Astrocyte of the cerebellum (primary cell): ENCODE data around the gene KRT28.

ENCODE experiments used
- DNase-seq: peaks from one replicate; pipeline ENCODE4 v3.0.0-alpha.2; 2011; ENCODE audit warnings: low read depth
- H3K4me3 ChIP-seq: 2 replicates; pipeline ENCODE4 v1.5.1; 2011; ENCODE audit warnings: mild to moderate bottlenecking, low read depth, low read length, moderate library complexity
- in situ Hi-C: cut with HindIII; loops from 2 replicates; pipeline ENCODE4 v1.10.0; 2017; ENCODE audit warnings: low sequenced_read_pairs
- TF ChIP-seq, protein P1 (sequence below): IDR thresholded peaks from 2 replicates; pipeline ENCODE4 v1.5.1; 2012; ENCODE audit warnings: low read length, low read depth, moderate library complexity, mild to moderate bottlenecking; ENCODE audit errors: missing control alignments

Gene KRT28

GRCh38 chr17:40813804-40814203 is 14.0 kb upstream of the KRT28 start:
- H3K4me3 ChIP-seq, result no peak overlapping the region
- TF ChIP-seq, protein P1, sequence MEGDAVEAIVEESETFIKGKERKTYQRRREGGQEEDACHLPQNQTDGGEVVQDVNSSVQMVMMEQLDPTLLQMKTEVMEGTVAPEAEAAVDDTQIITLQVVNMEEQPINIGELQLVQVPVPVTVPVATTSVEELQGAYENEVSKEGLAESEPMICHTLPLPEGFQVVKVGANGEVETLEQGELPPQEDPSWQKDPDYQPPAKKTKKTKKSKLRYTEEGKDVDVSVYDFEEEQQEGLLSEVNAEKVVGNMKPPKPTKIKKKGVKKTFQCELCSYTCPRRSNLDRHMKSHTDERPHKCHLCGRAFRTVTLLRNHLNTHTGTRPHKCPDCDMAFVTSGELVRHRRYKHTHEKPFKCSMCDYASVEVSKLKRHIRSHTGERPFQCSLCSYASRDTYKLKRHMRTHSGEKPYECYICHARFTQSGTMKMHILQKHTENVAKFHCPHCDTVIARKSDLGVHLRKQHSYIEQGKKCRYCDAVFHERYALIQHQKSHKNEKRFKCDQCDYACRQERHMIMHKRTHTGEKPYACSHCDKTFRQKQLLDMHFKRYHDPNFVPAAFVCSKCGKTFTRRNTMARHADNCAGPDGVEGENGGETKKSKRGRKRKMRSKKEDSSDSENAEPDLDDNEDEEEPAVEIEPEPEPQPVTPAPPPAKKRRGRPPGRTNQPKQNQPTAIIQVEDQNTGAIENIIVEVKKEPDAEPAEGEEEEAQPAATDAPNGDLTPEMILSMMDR, result no peak
- DNase-seq, result no peak
- in situ Hi-C loops, result no loop called here

- H3K4me3 ChIP-seq, result no peak overlapping the region
- in situ Hi-C loops, result no loop called here
- DNase-seq, result no peak
- TF ChIP-seq, protein P1, result no peak
Observed at GRCh38 chr17:40812639-40813038, 12.9 kb upstream of the KRT28 start.

DNA sequence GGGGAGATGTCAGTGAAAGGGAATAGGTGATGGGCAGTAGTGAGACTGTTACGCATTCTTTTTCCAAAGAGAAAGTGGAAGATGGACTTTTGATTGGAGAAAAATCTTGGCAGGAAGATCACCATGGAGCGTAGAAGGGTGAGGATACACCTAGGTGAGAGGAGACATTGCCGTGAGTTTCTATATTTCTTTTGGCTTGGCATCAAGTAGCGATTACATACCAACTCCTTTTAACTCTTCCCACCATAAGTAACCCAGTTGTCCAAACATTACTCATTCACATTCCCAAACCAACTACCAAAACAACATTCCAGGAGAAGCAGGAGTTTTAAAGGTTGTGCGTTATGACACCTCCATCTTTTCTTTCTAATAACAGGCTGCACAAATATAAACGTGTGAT is 10.7 kb upstream of the KRT28 start:
- in situ Hi-C loops, result no loop called here
- no peak for DNase-seq
- TF ChIP-seq, protein P1, result no peak
- H3K4me3 ChIP-seq, result no peak overlapping the region

DNA sequence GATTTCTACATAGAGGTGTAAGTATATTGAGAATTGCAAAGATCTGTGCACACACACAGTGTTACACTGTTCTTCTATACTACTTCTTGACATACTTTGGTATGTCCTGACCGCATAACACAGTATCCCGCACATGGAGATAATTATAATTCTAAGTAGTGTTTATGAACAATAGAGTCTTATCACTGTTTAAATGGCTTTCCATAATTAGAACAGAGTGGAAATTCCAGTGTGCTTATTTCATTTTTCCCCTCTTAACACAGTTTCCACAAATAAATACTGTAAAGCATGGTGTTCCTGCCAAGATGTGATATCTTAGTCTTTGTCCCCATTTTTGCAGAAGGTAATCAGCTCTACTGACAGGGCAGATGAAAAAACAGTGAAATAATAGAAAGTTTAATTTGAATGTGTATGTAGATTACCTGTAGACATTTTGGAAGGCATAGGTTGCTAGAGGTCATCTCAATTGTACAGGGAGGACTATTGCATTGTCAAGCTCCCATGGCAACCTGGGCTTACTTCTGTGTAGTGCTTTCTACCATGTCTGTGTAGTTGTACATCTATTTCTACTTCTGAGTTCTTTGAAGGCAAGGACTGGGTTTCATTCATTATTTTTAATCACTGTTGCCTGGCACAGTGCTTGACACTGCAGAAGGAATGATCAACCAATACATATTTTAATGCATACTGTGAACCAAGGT is 10.1 kb upstream of the KRT28 start:
- H3K4me3 ChIP-seq, result no peak overlapping the region
- in situ Hi-C loops, result no loop called here
- no peak for DNase-seq
- TF ChIP-seq, protein P1, result no peak

DNA sequence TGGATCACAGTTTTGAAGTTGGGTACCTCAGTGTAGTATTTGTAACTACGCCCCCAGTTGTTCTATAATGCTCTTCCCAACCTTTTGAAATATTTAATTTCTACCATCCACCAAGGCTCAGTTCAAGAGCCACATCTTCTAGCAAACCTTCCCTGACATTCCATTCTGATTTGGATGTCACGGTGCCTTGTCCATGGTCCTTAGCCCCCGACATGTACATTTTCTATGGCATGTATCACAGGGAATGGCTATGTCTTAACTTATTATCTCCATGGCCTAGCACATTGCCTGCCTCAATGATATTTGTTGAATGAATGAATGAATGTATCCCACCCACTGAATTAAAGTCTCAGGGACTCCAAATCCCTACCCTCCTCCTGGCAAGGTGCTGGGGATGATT is 6.4 kb upstream of the KRT28 start:
- TF ChIP-seq, protein P1, result no peak
- DNase-seq, result no peak
- no peak overlapping the region for H3K4me3 ChIP-seq
- in situ Hi-C loops, result no loop called here

- H3K4me3 ChIP-seq, result no peak overlapping the region
- DNase-seq, result peak; percentile 35
- TF ChIP-seq, protein P1, result peak; percentile 94
- in situ Hi-C loops, result no loop called here
Observed at GRCh38 chr17:40803617-40804082, 3.9 kb upstream of the KRT28 start.
